Measurements from ENCODE around the gene ZNF599.

- TF ChIP-seq GATA2 (IDR thresholded peaks at IDR 0.05; ENCODE audit: low read depth, low read length) (no peak), GATA3 (IDR thresholded peaks at IDR 0.05; ENCODE audit: low read depth, low read length) (no peak)
Observed at GRCh38 chr19:34818270-34818669, 45.3 kb upstream of the ZNF599 start.

All from SH-SY5Y (cell line).